GM11168 (cell line): ENCODE measurements around the gene MALAT1.
"Not testable (repeated sequence)": the region's sequence is repeated elsewhere in the genome, so short reads cannot be mapped to it uniquely, and the experiment has no call there.

Source experiments
- in situ Hi-C: fragments of 300-500 bp; cut with MboI; formaldehyde crosslinking; loops from one replicate; pipeline ENCODE4 v1.12.0; 2022; ENCODE audit warnings: low sequenced_read_pairs; ENCODE audit not compliant: unreplicated experiment

Gene MALAT1

DNA sequence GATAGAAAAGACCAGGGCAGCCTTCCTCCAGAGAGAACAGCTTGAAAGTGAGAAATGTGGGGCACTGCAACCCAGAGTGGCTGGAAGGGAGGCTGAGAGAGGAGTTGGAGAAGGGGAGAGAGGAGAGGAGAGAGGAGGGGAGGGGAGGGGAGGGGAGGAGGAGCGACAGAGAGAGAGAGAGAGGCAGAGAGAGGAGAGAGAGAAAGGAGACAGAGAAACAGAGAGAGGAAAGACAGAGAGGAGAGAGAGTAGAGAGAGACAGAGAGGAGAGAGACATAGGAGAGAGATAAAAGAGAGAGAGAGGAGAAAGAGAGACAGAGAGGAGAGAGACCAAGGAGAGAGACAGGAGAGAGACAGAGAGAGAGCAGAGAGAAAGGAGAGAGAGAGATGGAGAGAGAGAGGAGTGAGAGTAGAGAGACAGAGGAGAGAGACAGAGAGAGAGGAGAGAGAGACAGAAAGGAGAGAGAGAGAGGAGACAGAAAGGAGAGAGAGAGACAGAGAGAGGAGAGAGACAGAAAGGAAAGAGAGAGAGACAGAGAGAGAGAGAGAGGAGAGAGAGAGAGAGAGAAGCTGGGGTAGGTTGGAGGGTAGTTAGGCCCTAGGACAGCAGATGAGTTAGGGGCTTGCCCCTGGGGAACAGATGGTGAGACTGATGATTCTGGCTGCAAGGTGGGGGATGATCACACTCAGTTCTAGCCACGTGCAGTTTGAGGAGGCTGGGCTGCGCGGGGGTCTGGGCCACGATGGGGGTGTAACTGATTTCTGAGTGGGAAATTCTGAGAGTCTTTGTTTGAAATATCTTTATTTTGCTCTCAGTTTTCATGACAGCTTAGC, 17.5 kb downstream of the MALAT1 start:
- in situ Hi-C loops, result no loop called here

DNA sequence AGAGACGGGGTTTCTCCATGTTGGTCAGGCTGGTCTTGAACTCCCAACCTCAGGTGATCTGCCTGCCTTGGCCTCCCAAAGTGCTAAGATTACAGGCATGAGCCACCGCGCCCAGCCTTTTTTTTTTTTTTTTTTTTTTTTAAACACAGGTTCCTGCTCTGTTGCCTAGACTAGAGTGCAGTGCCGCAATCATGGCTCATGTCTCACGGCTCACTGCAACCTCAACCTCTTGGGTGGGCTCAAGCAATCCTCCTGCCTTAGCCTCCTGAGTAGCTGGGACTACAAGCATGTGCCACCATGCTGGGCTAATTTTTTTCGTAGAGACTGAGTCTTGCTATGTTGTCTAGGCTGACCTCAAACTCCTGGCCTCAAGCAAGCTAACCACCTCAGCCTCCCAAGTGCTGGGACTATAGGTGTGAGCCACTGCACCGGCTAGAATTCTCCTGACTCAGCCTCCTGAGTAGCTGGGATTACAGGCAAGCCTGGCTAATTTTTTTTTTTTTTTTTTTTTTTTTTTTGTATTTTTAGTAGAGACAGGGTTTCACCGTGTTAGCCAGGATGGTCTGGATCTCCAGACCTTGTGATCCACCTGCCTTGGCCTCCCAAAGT, 20.2 kb downstream of the MALAT1 start:
- in situ Hi-C loops, result not testable (repeated sequence)

DNA sequence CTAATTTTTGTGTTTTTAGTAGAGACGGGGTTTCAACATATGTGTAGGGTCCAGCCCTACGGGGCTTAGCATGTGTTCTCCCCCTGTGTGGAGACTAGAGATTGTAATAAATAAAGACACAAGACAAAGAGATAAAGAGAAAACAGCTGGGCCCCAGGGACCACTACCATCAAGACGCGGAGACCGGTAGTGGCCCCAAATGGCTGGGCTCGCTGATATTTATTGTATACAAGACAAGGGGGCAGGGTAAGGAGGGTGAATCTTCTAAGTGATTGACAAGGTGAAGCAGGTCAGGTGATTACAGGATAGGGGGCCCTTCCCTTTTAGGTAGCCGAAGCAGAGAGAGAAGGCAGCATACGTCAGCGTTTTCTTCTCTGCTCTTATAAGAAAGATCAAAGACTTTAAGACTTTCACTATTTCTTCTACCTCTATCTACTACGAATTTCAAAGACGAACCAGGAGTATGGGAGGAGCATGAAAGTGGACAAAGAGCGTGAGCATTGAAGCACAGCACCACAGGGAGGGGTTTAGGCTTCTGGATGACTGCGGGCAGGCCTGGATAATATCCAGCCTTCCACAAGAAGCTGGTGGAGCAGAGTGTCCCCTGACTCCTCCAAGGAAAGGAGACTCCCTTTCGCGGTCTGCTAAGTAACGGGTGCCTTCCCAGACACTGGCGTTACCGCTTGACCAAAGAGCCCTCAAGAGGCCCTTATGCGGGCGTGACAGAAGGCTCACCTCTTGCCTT, 23.1 kb downstream of the MALAT1 start:
- in situ Hi-C loops, result not testable (repeated sequence)

DNA sequence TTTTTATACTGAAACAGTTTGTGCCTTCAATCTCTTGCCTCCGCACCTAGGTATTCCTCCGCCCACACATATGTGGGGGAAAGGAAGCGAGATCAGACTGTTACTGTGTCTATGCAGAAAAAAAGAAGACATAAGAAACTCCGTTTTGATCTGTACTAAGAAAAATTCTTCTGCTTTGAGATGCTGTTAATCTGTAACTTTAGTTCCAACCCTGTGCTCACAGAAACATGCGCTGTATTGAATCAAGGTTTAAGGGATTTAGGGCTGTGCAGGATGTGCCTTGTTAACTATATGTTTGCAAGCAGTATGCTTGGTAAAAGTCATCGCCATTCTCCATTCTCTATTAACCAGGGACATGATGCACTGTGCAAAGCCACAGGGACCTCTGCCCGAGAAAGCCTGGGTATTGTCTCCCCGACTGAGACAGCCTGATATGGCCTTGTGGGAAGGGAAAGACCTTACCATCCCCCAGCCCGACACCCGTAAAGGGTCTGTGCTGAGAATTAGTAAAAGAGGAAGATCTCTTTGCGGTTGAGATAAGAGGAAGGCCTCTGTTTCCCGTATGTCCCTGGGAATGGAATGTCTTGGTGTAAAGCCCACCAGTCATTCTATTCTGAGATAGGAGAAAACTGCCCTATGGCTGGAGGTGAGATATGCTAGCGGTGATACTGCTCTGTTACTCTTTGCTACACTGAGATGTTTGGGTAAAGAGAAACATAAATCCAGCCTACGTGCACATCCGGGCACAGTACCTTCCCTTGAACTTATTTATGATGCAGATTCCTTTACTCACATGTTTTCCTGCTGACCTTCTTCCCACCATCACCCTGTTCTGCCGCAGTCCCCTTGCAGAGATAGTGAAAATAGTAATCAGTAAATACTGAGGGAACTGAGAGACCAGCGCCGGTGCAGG, 24.1 kb downstream of the MALAT1 start:
- in situ Hi-C loops, result not testable (repeated sequence)

DNA sequence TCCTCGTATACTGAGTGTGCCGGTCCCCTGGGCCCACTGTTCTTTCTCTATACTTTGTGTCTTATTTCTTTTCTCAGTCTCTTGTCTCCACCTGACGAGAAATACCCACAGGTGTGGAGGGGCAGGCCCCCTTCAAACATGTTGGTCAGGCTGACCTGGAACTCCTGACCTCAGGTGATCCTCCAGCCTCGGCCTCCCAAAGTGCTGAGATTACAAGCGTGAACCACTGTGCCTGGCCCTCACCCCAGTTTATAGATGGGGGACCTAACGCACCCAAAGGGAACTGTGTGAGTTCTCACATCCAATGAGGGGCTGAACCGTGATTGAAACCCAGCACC, 24.8 kb downstream of the MALAT1 start:
- in situ Hi-C loops, result not testable (repeated sequence)

DNA sequence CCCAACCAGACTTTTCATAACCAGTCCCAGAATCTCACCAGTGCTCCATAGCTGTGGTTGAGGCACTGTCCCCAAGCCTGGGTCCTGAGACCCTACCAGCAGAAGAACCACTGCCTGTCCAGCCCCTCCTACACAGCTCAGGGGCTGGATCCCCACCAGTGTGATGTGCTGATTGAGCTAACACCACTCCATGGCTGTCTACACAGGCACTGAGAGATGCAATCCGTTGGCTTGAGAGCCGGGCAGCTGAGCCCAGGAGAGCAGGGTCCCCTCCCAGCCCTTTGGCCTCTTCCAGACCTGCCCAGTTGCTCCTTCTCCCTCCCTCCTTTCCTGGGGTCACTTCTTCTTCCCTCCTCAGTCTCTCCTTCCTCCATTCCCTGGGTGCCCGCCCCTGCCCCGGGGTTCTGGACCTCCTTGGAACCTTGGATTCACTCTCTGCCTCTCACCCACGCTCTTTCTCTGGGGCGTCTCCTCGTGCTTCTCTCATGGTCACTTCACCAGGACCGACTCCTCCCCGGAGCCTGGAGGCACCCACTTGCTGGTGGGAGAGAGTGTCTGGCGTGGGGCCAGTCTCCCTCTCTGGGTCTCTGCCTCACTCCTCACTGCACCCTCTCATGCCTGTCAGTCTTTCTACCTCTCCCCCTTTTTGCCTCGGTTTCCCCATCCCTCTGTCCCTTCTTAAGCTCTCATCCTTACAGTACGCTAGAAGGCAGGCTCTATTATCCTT, 25.3 kb downstream of the MALAT1 start:
- in situ Hi-C loops, result no loop called here

DNA sequence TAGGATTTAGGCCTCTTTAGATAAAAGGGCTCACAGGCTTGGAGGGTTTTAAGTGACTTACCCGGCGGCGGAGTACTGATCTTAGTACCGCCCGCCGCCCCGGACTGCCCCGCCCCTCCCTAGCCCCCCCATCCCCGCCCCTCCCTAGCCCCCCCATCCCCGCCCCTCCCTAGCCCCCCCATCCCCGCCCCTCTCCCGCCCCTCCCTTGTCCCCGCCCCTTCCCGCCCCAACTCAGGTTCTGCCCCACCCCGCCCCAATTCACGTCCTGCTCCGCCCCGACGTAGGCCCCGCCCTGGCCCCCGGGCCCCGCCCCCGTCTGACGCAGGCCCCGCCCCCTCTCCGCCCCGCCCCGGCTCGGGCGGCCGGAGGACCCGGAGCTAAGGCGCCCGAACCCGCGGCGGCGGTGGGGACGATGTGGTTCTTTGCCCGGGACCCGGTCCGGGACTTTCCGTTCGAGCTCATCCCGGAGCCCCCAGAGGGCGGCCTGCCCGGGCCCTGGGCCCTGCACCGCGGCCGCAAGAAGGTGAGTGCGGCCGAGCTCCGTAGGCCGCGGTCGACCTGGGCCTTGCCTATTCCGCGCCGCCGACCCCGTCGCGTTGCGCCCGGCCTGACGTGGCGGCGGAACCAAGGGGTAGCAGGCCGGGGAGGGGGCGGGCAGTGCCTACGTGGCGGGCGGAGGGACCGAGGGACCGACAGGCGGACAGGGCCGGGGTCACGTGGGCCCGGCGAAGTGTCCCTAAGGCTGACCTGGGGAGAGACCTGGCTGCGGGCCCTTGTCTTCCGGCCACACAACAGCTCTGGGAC, 26.1 kb downstream of the MALAT1 start, which contains the start of gene SCYL1:
TSS of gene SCYL1 (plus strand) at position 343 of the 805 bp plus-strand sequence. CDS start at position 414, 71 bp downstream.
- in situ Hi-C loops, result no loop called here

DNA sequence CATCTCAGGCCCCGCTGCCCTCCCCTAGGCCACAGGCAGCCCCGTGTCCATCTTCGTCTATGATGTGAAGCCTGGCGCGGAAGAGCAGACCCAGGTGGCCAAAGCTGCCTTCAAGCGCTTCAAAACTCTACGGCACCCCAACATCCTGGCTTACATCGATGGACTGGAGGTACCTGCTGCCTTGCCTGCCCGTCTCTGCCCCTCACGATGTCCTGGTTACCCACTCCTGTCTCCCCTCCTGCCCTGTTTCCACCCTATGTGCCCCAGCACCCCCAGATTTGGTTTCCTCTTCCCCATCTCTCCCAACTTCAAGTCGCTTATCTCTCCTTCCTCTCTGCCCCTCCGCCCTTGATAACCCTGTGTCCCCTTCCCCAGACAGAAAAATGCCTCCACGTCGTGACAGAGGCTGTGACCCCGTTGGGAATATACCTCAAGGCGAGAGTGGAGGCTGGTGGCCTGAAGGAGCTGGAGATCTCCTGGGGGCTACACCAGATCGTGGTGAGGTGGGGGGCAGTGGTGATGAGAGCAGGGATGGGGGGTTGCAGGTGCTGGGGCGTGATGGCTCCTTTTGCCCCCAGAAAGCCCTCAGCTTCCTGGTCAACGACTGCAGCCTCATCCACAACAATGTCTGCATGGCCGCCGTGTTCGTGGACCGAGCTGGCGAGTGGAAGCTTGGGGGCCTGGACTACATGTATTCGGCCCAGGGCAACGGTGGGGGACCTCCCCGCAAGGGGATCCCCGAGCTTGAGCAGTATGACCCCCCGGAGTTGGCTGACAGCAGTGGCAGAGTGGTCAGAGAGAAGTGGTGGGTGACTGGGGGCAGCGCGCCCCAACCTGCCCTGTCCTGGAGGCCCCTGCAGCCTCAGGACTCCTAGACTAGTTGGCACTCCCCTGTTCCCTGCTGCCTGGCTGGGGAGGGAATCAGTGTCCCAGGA, 27.0 kb downstream of the MALAT1 start:
- in situ Hi-C loops, result no loop called here

DNA sequence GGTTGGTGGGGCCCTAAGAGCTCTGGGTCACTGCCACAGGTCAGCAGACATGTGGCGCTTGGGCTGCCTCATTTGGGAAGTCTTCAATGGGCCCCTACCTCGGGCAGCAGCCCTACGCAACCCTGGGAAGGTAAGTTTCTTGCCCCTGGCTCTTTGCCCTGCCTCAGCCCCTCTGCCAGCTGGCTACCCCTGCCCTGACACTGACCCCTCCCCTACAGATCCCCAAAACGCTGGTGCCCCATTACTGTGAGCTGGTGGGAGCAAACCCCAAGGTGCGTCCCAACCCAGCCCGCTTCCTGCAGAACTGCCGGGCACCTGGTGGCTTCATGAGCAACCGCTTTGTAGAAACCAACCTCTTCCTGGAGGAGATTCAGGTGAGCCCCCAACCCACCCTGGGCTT, 27.9 kb downstream of the MALAT1 start:
- in situ Hi-C loops, result no loop called here

DNA sequence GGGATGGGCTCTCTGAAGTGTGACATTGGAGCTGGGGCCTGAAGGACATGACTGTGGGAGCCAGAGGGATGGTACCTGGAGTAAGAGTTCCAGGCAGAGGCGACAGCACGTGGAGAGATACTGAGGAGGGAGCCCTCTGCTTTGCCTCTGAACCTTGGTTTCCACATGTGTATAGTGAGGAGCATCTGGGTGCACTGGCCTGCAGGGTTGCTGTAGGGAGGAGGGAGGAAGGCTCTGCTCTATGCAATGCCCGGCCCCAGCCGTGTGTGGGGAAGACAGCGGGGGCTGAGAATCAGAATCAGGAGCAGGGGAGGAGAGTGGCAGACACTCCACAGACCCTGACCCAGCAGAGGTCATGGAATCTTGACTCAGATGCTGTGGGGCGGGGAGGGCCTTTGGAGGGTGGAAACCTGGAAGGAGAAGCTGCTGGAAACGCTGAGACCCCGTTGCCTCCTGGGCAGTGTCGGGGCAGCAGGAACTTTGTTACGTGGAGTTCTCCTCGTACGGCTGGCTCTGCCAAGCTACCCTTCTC, 30.0 kb downstream of the MALAT1 start:
- in situ Hi-C loops, result no loop called here

DNA sequence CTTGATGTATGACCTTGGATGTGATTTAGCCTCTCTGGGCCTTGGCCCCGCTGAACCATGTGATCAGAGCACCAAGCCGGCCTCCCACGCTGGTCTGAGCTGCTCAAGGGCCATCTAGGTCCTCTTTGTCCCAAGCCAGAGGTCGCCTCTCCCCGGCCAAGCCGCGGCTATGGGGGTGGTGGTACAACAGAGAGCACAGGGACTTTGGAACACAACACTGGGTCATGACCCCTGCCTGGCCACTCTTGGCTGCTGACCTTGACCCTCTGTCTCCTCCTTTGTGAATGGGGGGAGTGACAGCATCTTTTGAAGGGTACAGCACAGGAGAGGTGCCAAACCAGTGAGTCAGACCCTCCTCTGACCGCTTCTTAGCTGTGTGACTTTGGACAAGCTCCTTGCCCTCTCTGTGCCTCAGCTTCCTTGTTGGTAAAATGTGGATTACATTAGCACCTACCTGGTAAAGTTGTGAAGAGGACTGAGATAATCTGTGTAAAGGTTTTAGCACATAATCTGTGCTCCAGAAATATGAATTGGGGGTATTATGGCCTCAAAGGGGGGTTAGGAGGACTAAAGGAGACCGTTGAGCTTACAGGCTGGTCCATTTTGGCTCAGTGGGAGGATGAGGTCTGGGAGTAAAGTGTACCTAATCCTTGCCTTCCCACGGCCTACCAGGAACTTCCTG, 30.8 kb downstream of the MALAT1 start:
- in situ Hi-C loops, result no loop called here

DNA sequence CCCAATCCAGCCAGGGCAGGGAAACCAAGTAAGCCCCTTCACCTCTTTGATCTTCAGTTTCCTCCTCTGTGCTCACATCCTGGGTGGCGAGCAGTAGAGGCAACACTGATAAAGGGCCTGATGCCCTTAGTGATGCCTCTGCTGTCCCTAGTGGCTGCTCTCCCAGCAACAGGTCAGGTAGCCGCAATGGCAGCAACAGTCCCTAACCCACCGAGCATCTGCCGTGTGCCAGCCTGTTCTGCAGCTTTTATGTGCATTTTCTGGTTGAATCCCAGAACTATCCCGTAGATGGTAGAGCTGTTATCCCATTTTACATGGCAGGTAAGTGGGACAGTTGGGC, 31.3 kb downstream of the MALAT1 start:
- in situ Hi-C loops, result no loop called here

DNA sequence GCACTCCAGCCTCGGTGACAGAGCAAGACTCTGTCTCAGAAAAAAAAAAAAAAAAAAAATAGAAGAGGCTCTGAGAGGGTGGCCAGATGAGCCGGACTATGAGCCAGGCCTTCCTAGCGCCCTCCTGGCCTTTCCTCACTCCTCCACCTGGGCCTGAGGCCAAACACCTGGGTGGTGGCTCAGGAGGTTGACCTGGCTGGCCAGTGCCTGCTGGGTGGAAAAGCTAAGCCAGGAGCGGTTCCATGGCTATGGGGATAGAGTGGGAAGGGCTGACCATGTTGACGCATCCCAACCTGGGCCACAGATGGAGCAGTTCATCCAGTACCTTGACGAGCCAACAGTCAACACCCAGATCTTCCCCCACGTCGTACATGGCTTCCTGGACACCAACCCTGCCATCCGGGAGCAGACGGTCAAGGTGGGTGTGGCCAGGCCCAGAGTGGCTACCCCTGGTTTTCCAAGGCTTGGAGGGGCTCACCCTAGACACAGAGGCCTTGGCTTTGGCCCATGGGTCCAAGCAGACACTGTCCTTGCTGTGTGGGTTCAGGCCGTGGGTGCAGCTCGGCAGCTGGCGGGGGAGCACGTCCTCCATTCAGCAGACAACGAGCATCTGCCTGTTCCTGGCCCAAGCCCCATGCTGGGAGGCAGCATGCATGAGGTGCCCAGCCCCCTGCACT, 33.7 kb downstream of the MALAT1 start:
- in situ Hi-C loops, result no loop called here

DNA sequence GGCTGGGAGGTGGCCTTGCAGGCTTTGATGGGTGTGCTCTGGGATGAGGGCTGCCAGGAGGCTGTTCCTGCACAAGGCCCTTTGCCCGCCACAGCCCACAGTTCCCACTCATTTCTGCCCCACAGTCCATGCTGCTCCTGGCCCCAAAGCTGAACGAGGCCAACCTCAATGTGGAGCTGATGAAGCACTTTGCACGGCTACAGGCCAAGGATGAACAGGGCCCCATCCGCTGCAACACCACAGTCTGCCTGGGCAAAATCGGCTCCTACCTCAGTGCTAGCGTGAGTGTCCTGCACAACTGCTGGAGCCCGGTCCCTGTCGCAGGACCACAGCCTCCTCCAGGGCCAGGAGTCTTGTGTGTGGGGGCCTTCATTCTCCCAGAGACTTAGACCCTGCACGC, 36.3 kb downstream of the MALAT1 start:
- in situ Hi-C loops, result no loop called here

DNA sequence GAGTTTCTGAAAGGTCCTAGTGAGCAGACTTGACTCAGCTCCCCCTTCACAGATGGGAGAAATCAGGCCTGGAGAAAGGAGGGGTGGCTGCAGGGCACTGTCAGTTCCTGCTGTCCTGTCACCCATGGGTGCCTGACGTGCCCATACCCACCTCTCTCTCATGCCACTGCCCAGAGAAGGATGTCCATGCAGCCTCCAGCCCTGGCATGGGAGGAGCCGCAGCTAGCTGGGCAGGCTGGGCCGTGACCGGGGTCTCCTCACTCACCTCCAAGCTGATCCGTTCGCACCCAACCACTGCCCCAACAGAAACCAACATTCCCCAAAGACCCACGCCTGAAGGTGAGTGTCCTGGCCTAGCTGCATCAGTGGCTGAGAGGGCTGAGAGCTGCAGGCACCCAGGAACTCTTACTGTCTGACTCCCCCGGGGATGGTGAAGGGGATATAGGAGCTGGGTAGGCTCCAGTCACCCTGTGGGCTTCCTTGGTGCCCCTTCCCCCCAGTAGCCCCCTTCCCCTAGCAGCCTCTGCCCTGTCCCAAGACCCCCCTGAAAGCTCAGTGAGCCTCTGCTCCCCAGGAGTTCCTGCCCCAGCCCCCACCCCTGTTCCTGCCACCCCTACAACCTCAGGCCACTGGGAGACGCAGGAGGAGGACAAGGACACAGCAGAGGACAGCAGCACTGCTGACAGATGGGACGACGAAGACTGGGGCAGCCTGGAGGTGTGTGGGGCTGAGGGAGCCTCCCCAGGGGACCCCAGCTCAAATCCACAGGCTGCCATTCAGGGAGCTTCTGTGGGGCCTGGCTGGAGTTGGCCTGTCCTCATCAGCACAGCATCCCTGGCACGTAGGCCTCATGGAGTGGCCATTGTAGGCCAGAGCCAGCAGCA, 37.8 kb downstream of the MALAT1 start:
- in situ Hi-C loops, result no loop called here

DNA sequence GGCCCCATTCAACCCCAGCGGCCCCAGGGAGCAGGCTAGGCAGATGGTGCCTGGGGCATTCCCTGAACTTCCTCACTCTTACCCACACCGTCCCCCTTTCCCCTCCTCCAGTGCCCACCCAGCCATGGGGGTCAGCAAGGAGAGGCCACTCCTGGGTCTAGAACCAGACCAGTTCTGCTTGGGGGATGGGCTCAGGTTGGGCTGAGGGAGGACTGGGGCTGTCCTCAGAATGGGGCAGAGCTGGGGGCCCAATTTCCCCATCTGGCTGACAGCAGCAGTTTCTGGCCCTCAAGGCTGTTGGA, 38.4 kb downstream of the MALAT1 start:
- in situ Hi-C loops, result no loop called here
